ENCODE measurements around the gene FYB2.

DNA sequence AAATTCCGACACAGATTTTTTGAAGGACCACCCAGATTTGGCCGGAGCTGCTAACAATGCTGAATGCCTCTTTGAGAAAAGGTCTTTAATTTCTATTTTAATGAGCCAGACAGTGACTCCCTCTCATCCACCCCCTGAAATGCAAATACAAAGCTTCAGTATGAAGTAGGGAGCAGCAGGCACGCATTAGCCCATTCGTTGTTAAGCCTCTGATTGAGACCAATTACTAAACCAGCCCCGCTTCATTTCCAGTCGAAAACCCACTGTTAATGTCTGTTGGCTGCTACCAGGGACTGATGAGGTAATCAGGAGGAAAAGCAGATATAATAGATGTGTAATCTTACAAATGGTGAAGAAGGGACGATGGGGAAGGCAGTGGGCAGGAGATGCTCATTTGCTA lies 30.5 kb upstream of the FYB2 start:
- TF ChIP-seq FOXK2 (IDR thresholded peaks at IDR 0.05) (no peak), FOXM1 (IDR thresholded peaks at IDR 0.05; ENCODE audit: borderline replicate concordance) (no peak), SP1 (IDR thresholded peaks at IDR 0.05) (no peak), FOXA1 (IDR thresholded peaks at IDR 0.05) (no peak)
